Measurements from ENCODE around the gene TTC34.

TTC34 gene

GRCh38 chr1:2590233-2591141 lies 211.0 kb downstream of the TTC34 start:
- no peak for DNase-seq (ENCODE audit: low read depth in 2 of 2)

- DNase-seq (ENCODE audit: low read depth in 2 of 2) = no peak
Observed at GRCh38 chr1:2589431-2590232, 211.9 kb downstream of the TTC34 start.

- no peak for DNase-seq (ENCODE audit: low read depth in 2 of 2)
Observed at GRCh38 chr1:2588661-2589430, 212.6 kb downstream of the TTC34 start.

GRCh38 chr1:2587860-2588571 lies 213.5 kb downstream of the TTC34 start:
- DNase-seq (ENCODE audit: low read depth in 2 of 2) = no peak

- DNase-seq (ENCODE audit: low read depth in 2 of 2) = no peak
Observed at GRCh38 chr1:2587071-2587859, 214.2 kb downstream of the TTC34 start.

GRCh38 chr1:2586154-2587070 lies 215.1 kb downstream of the TTC34 start, which contains the start of gene PRXL2B:
Gene PRXL2B (plus strand): TSS chr1:2586777. CDS start chr1:2586886, 109 bp downstream.
- peak; percentile 94 to 97 for DNase-seq (ENCODE audit: low read depth in 2 of 2)

Measured in stimulated activated CD8-positive, alpha-beta memory T cell treated with anti-CD3 and anti-CD28 coated beads, Interleukin-7, amount 100 ng/mL, for 1 hour (primary cell).